Loucy (cell line): ENCODE data around the gene AMELX.

Experiments used
- H2AFZ ChIP-seq: fragments of 200-600 bp; sonication (generic); 2 replicates; pipeline ENCODE4 v1.6.0; 2016; ENCODE audit warnings: antibody characterized with exemption, mild to moderate bottlenecking, low read length, moderate library complexity
- H3F3A ChIP-seq: fragments of 200-600 bp; 2 replicates; pipeline ENCODE4 v1.6.0; 2016; ENCODE audit warnings: antibody characterized with exemption, low read depth, mild to moderate bottlenecking
- H3K27me3 ChIP-seq: fragments of 200-600 bp; sonication (generic); 2 replicates; pipeline ENCODE4 v1.6.1; 2014; ENCODE audit warnings: low read length, mild to moderate bottlenecking; ENCODE audit not compliant: insufficient read depth, poor library complexity, severe bottlenecking
- H3K36me3 ChIP-seq: fragments of 200-600 bp; sonication (generic); 2 replicates; pipeline ENCODE4 v1.6.1; 2016; ENCODE audit warnings: low read length; ENCODE audit not compliant: insufficient read depth
- H3K4me1 ChIP-seq: fragments of 200-600 bp; sonication (generic); 2 replicates; pipeline ENCODE4 v1.5.1; 2014; ENCODE audit warnings: low read length, mild to moderate bottlenecking; ENCODE audit not compliant: insufficient read depth, poor library complexity, severe bottlenecking
- H3K4me2 ChIP-seq: fragments of 200-600 bp; sonication (generic); 2 replicates; pipeline ENCODE4 v1.6.0; 2014; ENCODE audit warnings: antibody characterized with exemption, low read length, low read depth, mild to moderate bottlenecking; ENCODE audit not compliant: poor library complexity, severe bottlenecking
- H3K4me3 ChIP-seq: fragments of 200-600 bp; sonication (generic); 2 replicates; pipeline ENCODE4 v1.5.1; 2014; ENCODE audit warnings: low read length, mild to moderate bottlenecking, mixed read lengths; ENCODE audit not compliant: poor library complexity, severe bottlenecking
- H3K79me2 ChIP-seq: fragments of 200-600 bp; sonication (generic); 2 replicates; pipeline ENCODE4 v1.6.1; 2014; ENCODE audit warnings: low read length; ENCODE audit not compliant: insufficient read depth
- H3K9ac ChIP-seq: fragments of 200-600 bp; sonication (generic); 2 replicates; pipeline ENCODE4 v1.6.0; 2014; ENCODE audit warnings: mild to moderate bottlenecking, low read depth, low read length, moderate library complexity; ENCODE audit not compliant: poor library complexity, severe bottlenecking
- H3K9me2 ChIP-seq: fragments of 200-600 bp; sonication (generic); replicated peaks from 2 replicates; pipeline ENCODE4 v1.6.1; 2016; ENCODE audit warnings: low read depth, low read length, mixed read lengths
- H3K9me3 ChIP-seq: fragments of 200-600 bp; sonication (generic); 2 replicates; pipeline ENCODE4 v1.6.1; 2014; ENCODE audit warnings: mild to moderate bottlenecking, antibody characterized with exemption, low read length, low read depth; ENCODE audit not compliant: insufficient read depth
- H4K20me1 ChIP-seq: fragments of 200-600 bp; sonication (generic); 2 replicates; pipeline ENCODE4 v1.6.0; 2014; ENCODE audit warnings: antibody characterized with exemption, low read length, mild to moderate bottlenecking; ENCODE audit not compliant: insufficient read depth, poor library complexity, severe bottlenecking
- EZH2phosphoT487 ChIP-seq: fragments of 200-600 bp; IDR thresholded peaks from 2 replicates; pipeline ENCODE4 v1.6.1; 2018; ENCODE audit warnings: antibody characterized with exemption, mild to moderate bottlenecking, moderate library complexity, borderline replicate concordance
- TF ChIP-seq, protein P1 (sequence below): fragments of 200-600 bp; sonication (generic); conservative IDR thresholded peaks from 2 replicates; pipeline ENCODE4 v1.5.1; 2014; ENCODE audit warnings: mild to moderate bottlenecking, antibody characterized with exemption, low read length

Gene AMELX

DNA sequence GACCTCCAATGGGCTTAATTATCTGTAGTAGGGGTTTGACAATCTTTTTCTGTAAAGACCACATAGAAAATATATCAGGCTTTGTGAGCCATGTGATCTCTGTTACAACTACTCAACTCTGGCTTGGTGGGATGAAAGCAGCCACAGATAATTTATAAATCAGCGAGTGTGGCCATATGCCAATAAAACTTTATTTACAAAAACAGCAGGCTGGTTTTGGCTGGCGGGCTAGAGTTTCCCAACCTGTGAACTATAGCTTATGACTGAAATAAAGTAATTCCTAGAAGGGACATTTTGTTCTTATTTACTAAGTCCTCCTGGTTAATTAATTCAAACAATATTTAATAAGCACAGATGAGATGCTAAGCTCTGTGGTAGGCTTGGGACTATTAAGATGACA, 35.9 kb upstream of the AMELX start:
- Histone ChIP-seq H3K4me3 (no peak overlapping the region), H4K20me1 (no peaks in the 10 kb centered on the region), H3F3A (no peaks in the 10 kb centered on the region), H3K79me2 (no peaks in the 10 kb centered on the region), H3K27me3 (no peaks in the 10 kb centered on the region), H3K9me2 (no peaks in the 10 kb centered on the region), H3K9ac (no peak overlapping the region), H3K4me1 (no peaks in the 10 kb centered on the region), H3K9me3 (no peaks in the 10 kb centered on the region), H3K36me3 (no peaks in the 10 kb centered on the region), H2AFZ (no peak overlapping the region), H3K4me2 (no peak overlapping the region)
- TF ChIP-seq, protein P1, sequence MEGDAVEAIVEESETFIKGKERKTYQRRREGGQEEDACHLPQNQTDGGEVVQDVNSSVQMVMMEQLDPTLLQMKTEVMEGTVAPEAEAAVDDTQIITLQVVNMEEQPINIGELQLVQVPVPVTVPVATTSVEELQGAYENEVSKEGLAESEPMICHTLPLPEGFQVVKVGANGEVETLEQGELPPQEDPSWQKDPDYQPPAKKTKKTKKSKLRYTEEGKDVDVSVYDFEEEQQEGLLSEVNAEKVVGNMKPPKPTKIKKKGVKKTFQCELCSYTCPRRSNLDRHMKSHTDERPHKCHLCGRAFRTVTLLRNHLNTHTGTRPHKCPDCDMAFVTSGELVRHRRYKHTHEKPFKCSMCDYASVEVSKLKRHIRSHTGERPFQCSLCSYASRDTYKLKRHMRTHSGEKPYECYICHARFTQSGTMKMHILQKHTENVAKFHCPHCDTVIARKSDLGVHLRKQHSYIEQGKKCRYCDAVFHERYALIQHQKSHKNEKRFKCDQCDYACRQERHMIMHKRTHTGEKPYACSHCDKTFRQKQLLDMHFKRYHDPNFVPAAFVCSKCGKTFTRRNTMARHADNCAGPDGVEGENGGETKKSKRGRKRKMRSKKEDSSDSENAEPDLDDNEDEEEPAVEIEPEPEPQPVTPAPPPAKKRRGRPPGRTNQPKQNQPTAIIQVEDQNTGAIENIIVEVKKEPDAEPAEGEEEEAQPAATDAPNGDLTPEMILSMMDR, result no peak
- TF ChIP-seq EZH2phosphoT487, result no peak

DNA sequence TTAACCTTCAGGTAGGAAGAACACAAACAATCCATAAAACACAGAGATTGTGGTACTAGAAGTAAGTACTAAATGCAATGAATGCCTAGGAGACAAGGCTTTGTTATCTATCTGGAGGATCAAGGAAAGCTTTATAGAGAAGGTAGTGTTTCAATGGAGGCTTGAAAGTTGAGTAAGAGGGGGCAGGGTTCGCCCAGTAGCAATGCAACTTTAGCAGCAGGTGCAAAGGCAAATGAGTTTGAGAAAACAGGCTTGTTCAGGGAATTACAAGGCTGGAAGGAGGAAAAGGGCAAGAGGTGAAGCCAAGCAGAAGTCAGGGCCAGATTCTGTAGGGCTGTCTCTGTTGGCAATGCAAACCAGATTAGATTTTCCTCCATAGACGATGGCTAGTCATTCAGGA, 35.5 kb upstream of the AMELX start:
- Histone ChIP-seq H3K9ac (no peak overlapping the region), H3K4me1 (no peaks in the 10 kb centered on the region), H3K79me2 (no peaks in the 10 kb centered on the region), H3K4me3 (no peak overlapping the region), H3K9me3 (no peaks in the 10 kb centered on the region), H4K20me1 (no peaks in the 10 kb centered on the region), H3K36me3 (no peaks in the 10 kb centered on the region), H2AFZ (no peak overlapping the region), H3K9me2 (no peaks in the 10 kb centered on the region), H3K4me2 (no peak overlapping the region), H3F3A (no peaks in the 10 kb centered on the region), H3K27me3 (no peaks in the 10 kb centered on the region)
- TF ChIP-seq, protein P1, result no peak
- no peak for TF ChIP-seq EZH2phosphoT487

DNA sequence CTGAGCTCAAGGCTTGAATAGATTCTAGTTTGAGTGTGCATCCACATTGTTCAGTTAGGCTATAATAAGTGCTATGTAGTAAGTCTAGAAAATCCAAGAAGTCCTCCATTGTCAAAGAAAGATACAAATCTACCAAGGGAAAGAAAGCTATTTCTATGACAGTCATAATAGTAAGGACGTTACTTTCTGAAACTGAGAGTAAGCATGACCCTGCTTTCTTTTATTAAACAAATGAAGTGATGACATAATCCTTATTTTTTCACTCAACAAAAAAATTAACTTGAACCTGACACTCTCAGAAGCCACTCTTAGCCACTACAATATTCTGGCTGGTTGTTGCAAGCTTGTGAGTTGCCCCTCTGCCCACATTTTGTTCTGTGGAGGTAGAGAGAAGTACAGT, 33.8 kb upstream of the AMELX start:
- H3F3A ChIP-seq, result no peaks in the 10 kb centered on the region
- no peak overlapping the region for H2AFZ ChIP-seq
- H3K36me3 ChIP-seq, result no peaks in the 10 kb centered on the region
- no peak overlapping the region for H3K9ac ChIP-seq
- no peak for TF ChIP-seq EZH2phosphoT487
- TF ChIP-seq, protein P1, result no peak
- no peaks in the 10 kb centered on the region for H4K20me1 ChIP-seq
- H3K9me2 ChIP-seq, result no peaks in the 10 kb centered on the region
- no peaks in the 10 kb centered on the region for H3K4me1 ChIP-seq
- H3K4me3 ChIP-seq, result no peak overlapping the region
- H3K79me2 ChIP-seq, result no peaks in the 10 kb centered on the region
- H3K4me2 ChIP-seq, result no peak overlapping the region
- no peaks in the 10 kb centered on the region for H3K9me3 ChIP-seq
- no peaks in the 10 kb centered on the region for H3K27me3 ChIP-seq
